H9 (cell line): ENCODE measurements around the gene SAA4. TPM values are rescaled to one million over a fixed set of nuclear protein-coding genes. Genes with fewer than 3 reads are reported as not detected.

ENCODE experiments used
- DNase-seq: peaks from one replicate; pipeline ENCODE4 v3.0.0-alpha.2; 2017
- H2AFZ ChIP-seq: one replicate; pipeline ENCODE4 v1.6.1; 2013; ENCODE audit warnings: mild to moderate bottlenecking, low read length, control low read depth, moderate library complexity
- H2AK5ac ChIP-seq: 2 replicates; pipeline ENCODE4 v1.6.1; 2013; ENCODE audit warnings: low read length, control low read depth, mixed read lengths; ENCODE audit not compliant: insufficient read length
- H2BK120ac ChIP-seq: one replicate; pipeline ENCODE4 v1.6.1; 2013; ENCODE audit warnings: low read depth, mild to moderate bottlenecking, low read length, control low read depth, inconsistent platforms; ENCODE audit not compliant: poor library complexity, severe bottlenecking
- H2BK12ac ChIP-seq: 2 replicates; pipeline ENCODE4 v1.6.1; 2013; ENCODE audit warnings: low read length, control low read depth, mixed read lengths, low read depth; ENCODE audit not compliant: insufficient read length
- H2BK15ac ChIP-seq: 2 replicates; pipeline ENCODE4 v1.6.1; 2013; ENCODE audit warnings: low read depth, low read length, control low read depth
- H2BK20ac ChIP-seq: one replicate; pipeline ENCODE4 v1.6.1; 2013; ENCODE audit warnings: low read depth, mild to moderate bottlenecking, low read length, control low read depth, inconsistent platforms; ENCODE audit not compliant: poor library complexity, severe bottlenecking
- H2BK5ac ChIP-seq: 2 replicates; pipeline ENCODE4 v1.6.1; 2013; ENCODE audit warnings: low read length, control low read depth, mixed read lengths; ENCODE audit not compliant: insufficient read length
- H3K14ac ChIP-seq: 2 replicates; pipeline ENCODE4 v1.6.1; 2013; ENCODE audit warnings: low read length, control low read depth; ENCODE audit not compliant: insufficient read depth
- H3K18ac ChIP-seq: 2 replicates; pipeline ENCODE4 v1.6.1; 2013; ENCODE audit warnings: low read depth, mild to moderate bottlenecking, mixed read lengths, low read length, control low read depth; ENCODE audit not compliant: insufficient read length
- H3K23ac ChIP-seq: 2 replicates; pipeline ENCODE4 v1.6.1; 2013; ENCODE audit warnings: low read length, control low read depth, mixed read lengths, low read depth; ENCODE audit not compliant: insufficient read length
- H3K23me2 ChIP-seq: 2 replicates; pipeline ENCODE4 v1.6.1; 2013; ENCODE audit warnings: low read depth, mild to moderate bottlenecking, mixed read lengths, low read length, control low read depth; ENCODE audit not compliant: insufficient read length, poor library complexity, severe bottlenecking
- H3K27ac ChIP-seq: 2 replicates; pipeline ENCODE4 v1.5.1; 2013; ENCODE audit warnings: low read length, control low read depth, mixed read lengths, low read depth; ENCODE audit not compliant: insufficient read length
- H3K27me3 ChIP-seq: 2 replicates; pipeline ENCODE4 v1.6.1; 2013; ENCODE audit warnings: low read length, control low read depth, inconsistent platforms; ENCODE audit not compliant: insufficient read depth
- H3K4ac ChIP-seq: 2 replicates; pipeline ENCODE4 v1.6.1; 2013; ENCODE audit warnings: low read depth, mild to moderate bottlenecking, control low read depth, inconsistent platforms, low read length, moderate library complexity
- H3K4me1 ChIP-seq: 2 replicates; pipeline ENCODE4 v1.6.1; 2013; ENCODE audit warnings: low read length, control low read depth, inconsistent platforms; ENCODE audit not compliant: insufficient read depth
- H3K4me2 ChIP-seq: 2 replicates; pipeline ENCODE4 v1.6.1; 2013; ENCODE audit warnings: low read length, control low read depth, mixed read lengths; ENCODE audit not compliant: insufficient read length, insufficient read depth
- H3K56ac ChIP-seq: 2 replicates; pipeline ENCODE4 v1.6.1; 2013; ENCODE audit warnings: low read depth, mild to moderate bottlenecking, mixed read lengths, low read length, control low read depth; ENCODE audit not compliant: insufficient read length
- H3K79me1 ChIP-seq: 2 replicates; pipeline ENCODE4 v1.6.1; 2013; ENCODE audit warnings: low read depth, mild to moderate bottlenecking, moderate library complexity, low read length, control low read depth, inconsistent platforms; ENCODE audit not compliant: insufficient read depth, poor library complexity, severe bottlenecking
- H3K79me2 ChIP-seq: 2 replicates; pipeline ENCODE4 v1.6.1; 2013; ENCODE audit warnings: low read length, control low read depth, inconsistent platforms; ENCODE audit not compliant: insufficient read depth
- H3K9ac ChIP-seq: 2 replicates; pipeline ENCODE4 v1.6.1; 2013; ENCODE audit warnings: low read length, control low read depth, mixed read lengths; ENCODE audit not compliant: insufficient read length; ENCODE audit errors: extremely low read depth
- H3K9me3 ChIP-seq: one replicate; pipeline ENCODE4 v1.6.1; 2013; ENCODE audit warnings: low read depth, low read length, inconsistent platforms; ENCODE audit not compliant: control insufficient read depth
- H3T11ph ChIP-seq: one replicate; pipeline ENCODE4 v1.6.1; 2013; ENCODE audit warnings: mild to moderate bottlenecking, low read length, control low read depth, inconsistent platforms
- H4K20me1 ChIP-seq: one replicate; pipeline ENCODE4 v1.6.1; 2013; ENCODE audit not compliant: control insufficient read depth, insufficient read length, insufficient read depth
- H4K5ac ChIP-seq: 2 replicates; pipeline ENCODE4 v1.6.1; 2013; ENCODE audit warnings: low read depth, mild to moderate bottlenecking, mixed read lengths, low read length, control low read depth; ENCODE audit not compliant: insufficient read length
- H4K8ac ChIP-seq: replicated peaks from 2 replicates; pipeline ENCODE4 v1.6.1; 2013; ENCODE audit warnings: low read length, control low read depth, mixed read lengths, low read depth; ENCODE audit not compliant: insufficient read length
- H4K91ac ChIP-seq: 2 replicates; pipeline ENCODE4 v1.6.1; 2013; ENCODE audit warnings: low read depth, mild to moderate bottlenecking, moderate library complexity, mixed read lengths, low read length, control low read depth; ENCODE audit not compliant: insufficient read length
- H3K27ac Mint-ChIP-seq, 3 experiments: 2 replicates in 2 of 3; 3 replicates in 1 of 3; pipeline ENCODE4 v1.8.0; 2020 to 2021; ENCODE audit warnings: mixed read lengths in 3 of 3, mild to moderate bottlenecking in 1 of 3, moderate library complexity in 1 of 3
- H3K27me3 Mint-ChIP-seq: 2 replicates; pipeline ENCODE4 v1.8.0; 2021; ENCODE audit warnings: low read depth, mild to moderate bottlenecking, moderate library complexity, mixed read lengths
- H3K36me3 Mint-ChIP-seq, 3 experiments: 2 replicates in 2 of 3; 3 replicates in 1 of 3; pipeline ENCODE4 v1.8.0; 2020 to 2021; ENCODE audit warnings: low read depth in 3 of 3, mixed read lengths in 3 of 3; ENCODE audit not compliant: insufficient read depth in 1 of 3
- H3K4me1 Mint-ChIP-seq, 2 experiments: 2 replicates each; pipeline ENCODE4 v1.8.0; 2020; ENCODE audit warnings: mixed read lengths in 2 of 2
- H3K4me3 Mint-ChIP-seq, 2 experiments: 2 replicates in 1 of 2; 3 replicates in 1 of 2; pipeline ENCODE4 v1.8.0; 2020 to 2021; ENCODE audit warnings: mild to moderate bottlenecking in 2 of 2, mixed read lengths in 2 of 2, moderate library complexity in 1 of 2
- H3K9me3 Mint-ChIP-seq, 2 experiments: 2 replicates in 1 of 2; 3 replicates in 1 of 2; pipeline ENCODE4 v1.8.0; 2020; ENCODE audit warnings: mild to moderate bottlenecking in 2 of 2, mixed read lengths in 2 of 2, moderate library complexity in 1 of 2
- CTCF ChIP-seq: fragments of 200-600 bp; sonication (generic); conservative IDR thresholded peaks from 3 replicates; pipeline ENCODE4 v1.8.0; 2021; ENCODE audit warnings: antibody characterized with exemption, mild to moderate bottlenecking
- WGBS: extraction: QIAGEN DNeasy Blood & Tissue Kit; methylation state at CpG from one replicate; pipeline ENCODE4 v1.1.7; 2013; ENCODE audit warnings: missing lambda C conversion rate, low lambda C conversion rate, mixed read lengths; ENCODE audit not compliant: insufficient read length; ENCODE audit errors: extremely low coverage; 5-methylcytosine and 5-hydroxymethylcytosine counted together
- total RNA-seq: library from RNA; stranded (reverse); gene quantifications from 2 replicates; pipeline ENCODE4 v1.2.1, GENCODE V29; 2021

The SAA4 gene
- total RNA-seq, 1 experiment from 2014 or later: not detected

- Histone ChIP-seq H4K5ac (no peak overlapping the region), H2AFZ (no peak overlapping the region), H2BK12ac (no peak overlapping the region), H3K27me3 (no peaks in the 10 kb centered on the region), H3K4ac (no peak overlapping the region), H3K9me3 (no peaks in the 10 kb centered on the region), H3K14ac (no peak overlapping the region), H2BK20ac (no peak overlapping the region), H3K56ac (no peak overlapping the region), H3K4me2 (no peak overlapping the region), H3K9ac (no peak overlapping the region), H3K23ac (no peak overlapping the region), H3K23me2 (no peaks in the 10 kb centered on the region), H3K4me1 (no peaks in the 10 kb centered on the region), H2BK5ac (no peak overlapping the region), H4K91ac (no peak overlapping the region), H4K20me1 (no peaks in the 10 kb centered on the region), H3K27ac (no peak overlapping the region), H3K18ac (no peak overlapping the region), H3K79me1 (no peaks in the 10 kb centered on the region), H2BK120ac (no peak overlapping the region), H2AK5ac (no peak overlapping the region), H4K8ac (no peak overlapping the region), H2BK15ac (no peak overlapping the region), H3K79me2 (no peaks in the 10 kb centered on the region), H3T11ph (no peak overlapping the region)
- WGBS: no CpG with 5 or more reads among the region's 33 CpGs
- peaks cover 5% of the 10 kb centered on the region for H3K27me3 Mint-ChIP-seq
- no peak overlapping the region for H3K27ac Mint-ChIP-seq
- H3K36me3 Mint-ChIP-seq: no peaks in the 10 kb centered on the region
- no peaks in the 10 kb centered on the region for H3K4me1 Mint-ChIP-seq
- no peak for DNase-seq
- H3K4me3 Mint-ChIP-seq: no peak overlapping the region
- no peaks in the 10 kb centered on the region for H3K9me3 Mint-ChIP-seq
- TF ChIP-seq CTCF: no peak
Measured at GRCh38 chr11:18209058-18209457, 27.5 kb downstream of the SAA4 start.
